SHP77 (cell line): ENCODE results near the gene DENND2A.
A peak's percentile ranks its signal among the peaks of the same experiment; 100 is the strongest.
"Not testable (repeated sequence)": the region's sequence is repeated elsewhere in the genome, so short reads cannot be mapped to it uniquely, and the experiment has no call there.

Source experiments
- DNase-seq, 2 experiments: peaks; one replicate each; lab custom pipeline; 2025; lab: John Stamatoyannopoulos, UW

The DENND2A gene, protein sequence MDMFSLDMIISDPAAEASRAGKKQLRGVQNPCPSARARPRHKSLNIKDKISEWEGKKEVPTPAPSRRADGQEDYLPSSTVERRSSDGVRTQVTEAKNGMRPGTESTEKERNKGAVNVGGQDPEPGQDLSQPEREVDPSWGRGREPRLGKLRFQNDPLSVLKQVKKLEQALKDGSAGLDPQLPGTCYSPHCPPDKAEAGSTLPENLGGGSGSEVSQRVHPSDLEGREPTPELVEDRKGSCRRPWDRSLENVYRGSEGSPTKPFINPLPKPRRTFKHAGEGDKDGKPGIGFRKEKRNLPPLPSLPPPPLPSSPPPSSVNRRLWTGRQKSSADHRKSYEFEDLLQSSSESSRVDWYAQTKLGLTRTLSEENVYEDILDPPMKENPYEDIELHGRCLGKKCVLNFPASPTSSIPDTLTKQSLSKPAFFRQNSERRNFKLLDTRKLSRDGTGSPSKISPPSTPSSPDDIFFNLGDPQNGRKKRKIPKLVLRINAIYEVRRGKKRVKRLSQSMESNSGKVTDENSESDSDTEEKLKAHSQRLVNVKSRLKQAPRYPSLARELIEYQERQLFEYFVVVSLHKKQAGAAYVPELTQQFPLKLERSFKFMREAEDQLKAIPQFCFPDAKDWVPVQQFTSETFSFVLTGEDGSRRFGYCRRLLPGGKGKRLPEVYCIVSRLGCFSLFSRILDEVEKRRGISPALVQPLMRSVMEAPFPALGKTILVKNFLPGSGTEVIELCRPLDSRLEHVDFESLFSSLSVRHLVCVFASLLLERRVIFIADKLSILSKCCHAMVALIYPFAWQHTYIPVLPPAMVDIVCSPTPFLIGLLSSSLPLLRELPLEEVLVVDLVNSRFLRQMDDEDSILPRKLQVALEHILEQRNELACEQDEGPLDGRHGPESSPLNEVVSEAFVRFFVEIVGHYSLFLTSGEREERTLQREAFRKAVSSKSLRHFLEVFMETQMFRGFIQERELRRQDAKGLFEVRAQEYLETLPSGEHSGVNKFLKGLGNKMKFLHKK

DNA sequence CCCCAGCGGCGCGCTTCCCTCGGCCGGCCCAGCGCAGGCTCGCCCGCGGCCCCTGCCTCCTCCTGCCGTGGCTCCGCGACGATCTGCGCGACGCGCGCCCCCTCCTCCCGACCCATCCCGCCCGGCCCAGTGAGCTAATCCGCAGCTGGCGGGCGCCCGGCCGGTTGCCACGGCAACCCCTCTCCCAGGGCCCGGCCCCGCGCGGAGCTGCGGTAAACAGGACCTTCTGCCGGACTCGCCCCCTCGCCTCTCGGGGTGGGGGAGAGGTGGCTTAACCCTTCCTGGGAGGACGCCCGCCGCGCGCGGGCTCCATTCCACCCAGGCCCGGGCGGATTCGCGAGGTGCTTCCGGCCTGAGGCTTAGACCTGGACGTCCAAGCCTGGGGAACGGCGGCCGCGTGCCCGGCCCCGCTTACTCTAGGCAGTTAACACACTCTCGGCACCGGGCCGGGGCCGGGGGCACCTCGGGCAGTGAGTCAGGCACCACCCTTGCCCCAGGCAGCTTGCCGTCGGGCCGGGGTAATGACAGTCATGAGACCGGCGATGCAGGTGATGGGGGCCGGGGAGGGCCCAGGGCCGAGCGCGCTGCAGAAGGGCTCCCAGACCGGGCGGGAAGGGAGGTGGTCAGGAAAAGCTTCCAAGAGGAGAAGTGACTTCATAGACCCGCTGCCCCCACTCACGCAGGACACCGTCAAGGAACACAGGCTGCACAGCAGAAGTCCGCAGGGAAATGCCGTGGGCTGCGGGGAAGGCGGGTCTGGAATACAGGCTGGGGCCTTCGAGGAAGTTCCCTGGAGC, at the start of gene DENND2A:
DENND2A (minus strand) TSS at position 87 of the 797 bp plus-strand sequence. CDS start 38,416 bp downstream, outside the sequence.
- peak; percentile 52 to 75 for DNase-seq

DNA sequence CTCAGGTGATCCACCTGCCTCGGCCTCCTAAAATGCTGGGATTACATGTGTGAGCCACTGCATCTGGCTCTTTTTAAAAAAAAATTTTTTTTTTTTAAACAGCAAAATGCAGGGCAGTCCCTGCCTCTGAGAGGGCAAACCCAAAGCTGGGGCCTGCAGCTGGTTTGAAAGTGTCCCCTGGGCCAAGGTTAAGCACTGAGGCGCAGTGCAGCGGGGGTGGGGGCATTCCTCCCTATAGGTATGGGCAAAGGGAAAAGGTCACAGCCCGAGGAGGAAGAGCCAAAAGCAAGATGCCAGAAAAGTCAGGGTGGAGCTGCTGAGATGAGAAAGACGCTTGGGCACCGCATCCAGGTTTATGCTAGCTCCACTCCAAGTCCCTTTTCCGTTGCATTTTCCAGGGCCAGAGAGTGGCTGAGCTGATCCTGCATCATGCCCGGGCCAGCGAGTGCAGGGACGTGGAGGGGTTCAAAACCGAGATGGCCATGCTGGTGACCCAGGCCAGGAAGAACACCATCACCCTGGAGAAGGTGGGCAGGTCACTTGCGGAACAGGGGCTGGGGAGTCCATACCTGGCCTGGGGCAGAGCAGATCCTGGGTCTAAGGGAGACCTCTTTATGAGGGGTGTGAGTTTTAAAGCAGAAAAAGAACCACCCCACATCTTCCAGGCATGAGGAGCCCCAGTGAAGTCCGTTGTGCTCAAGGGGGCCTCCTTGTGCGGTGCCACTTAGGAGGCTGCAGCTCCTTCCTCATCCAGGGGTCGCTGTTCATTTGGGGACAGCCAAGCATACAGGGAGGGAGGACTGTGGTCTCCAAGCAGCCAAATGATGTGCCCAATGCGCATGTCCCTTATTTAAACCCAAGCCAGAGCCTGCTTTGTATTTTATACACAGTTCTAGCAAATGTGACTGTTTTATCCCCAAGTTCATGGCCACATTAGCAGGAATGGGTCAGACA, 48.9 kb upstream of the DENND2A start:
- DNase-seq = no peak

GRCh38 chr7:140688341-140688740, 47.7 kb upstream of the DENND2A start:
- no peak for DNase-seq

DNA sequence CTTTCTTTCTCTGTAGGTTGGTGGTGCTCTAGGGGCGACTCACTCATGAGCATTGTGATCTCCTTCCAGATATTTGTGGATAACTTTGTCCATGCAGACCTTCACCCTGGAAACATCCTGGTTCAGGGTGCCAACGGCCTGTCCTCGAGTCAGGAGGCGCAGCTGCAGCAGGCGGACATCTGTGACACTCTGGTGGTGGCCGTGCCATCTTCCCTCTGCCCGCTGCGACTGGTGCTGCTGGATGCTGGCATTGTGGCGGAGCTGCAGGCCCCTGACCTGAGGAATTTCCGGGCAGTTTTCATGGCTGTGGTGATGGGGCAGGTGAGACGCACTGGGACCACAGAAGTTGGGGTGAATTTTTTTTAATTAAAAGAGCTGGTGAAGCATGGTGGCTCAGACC, 46.3 kb upstream of the DENND2A start:
- DNase-seq = no peak

GRCh38 chr7:140685407-140686087, 44.9 kb upstream of the DENND2A start:
- no peak for DNase-seq

DNA sequence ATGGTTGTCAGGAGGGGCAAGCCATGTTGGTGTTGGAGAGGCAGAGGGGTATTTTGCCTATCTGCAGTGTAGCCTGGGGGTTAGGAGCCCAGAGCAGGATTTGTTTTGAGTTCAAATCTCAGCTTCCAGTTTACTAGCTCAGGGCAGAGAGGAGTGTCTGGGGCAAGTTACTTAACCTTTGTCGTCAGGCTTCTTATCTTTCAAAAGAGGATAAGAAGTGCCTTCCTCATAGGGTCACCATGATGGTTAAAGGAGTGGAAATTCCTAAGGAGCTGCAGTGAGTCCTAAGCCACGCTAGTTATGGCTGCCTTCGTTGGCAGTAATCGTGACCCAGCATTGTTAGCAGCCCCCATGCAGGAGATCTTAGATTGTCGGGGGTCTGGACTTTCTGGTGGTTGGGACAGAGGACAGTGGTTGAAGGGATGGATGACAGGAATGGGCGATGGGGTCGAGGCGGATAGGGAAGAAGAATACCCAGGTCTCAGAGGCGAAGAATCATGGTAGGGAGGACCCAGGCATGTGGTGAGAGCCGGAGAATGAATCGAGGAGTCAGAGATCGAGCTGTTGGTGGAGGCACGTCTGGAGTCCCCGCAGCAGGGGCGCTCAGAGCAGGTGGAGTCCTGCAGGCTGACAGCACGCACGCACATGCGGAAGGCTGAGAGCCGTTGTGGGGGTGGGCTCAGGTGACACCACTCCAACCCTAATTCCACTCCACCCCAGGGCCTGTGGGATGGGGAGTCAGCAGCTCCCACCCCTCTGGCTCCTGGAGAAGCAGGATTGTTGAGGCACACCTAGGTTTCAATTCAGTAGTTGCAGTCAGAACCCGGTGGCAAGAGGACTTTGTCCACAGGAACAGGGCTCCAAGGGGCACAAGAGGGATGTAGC, 43.7 kb upstream of the DENND2A start:
- no peak for DNase-seq

DNA sequence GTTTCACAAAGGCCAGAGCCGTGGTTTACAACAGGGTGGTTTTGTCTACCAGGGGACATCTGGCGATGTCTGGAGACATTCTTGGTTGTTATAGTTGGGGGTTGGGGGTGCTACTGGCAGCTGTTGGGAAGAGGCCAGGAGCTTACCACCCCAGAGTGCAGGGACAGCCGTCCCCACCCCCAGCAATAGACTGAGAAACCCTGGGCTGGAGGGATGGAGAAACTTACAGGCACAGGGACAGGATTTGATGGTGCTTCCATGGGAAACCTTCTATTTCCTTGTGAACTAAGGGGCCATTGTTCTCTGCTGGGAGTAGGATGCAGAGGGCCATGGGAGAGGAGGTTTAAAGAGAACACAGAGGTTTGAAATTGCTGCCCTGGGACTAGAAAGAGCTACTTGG, 43.0 kb upstream of the DENND2A start:
- no peak for DNase-seq

- no peak for DNase-seq
These were observed 41.2 kb upstream of the DENND2A start for GRCh38 chr7:140681766-140682165.

DNA sequence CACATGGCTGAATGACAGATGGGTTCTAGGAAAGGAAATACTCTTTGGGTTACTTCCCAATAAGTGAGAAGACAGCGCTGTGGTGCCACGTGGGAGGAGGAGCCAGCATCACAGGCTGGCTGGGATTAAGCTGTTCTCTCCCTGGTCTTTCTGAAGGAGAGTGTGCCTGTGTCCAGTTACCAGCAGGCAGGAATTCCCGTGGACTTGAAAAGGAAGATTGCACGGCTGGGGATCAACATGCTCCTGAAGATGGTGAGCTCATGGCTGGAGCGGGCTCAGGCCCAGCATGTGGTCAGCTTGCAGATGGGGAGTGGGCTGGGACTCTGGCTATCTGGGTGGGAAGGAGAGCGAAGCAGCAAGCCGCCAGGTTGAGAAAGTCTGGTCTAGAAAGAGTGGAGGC, 40.3 kb upstream of the DENND2A start:
- no peak for DNase-seq

- DNase-seq = no peak
These were observed 38.6 kb upstream of the DENND2A start for GRCh38 chr7:140679186-140679585.

- DNase-seq = no peak
These were observed 38.2 kb upstream of the DENND2A start for GRCh38 chr7:140678816-140679130.

GRCh38 chr7:140678081-140678815, 37.6 kb upstream of the DENND2A start:
- DNase-seq = no peak

DNA sequence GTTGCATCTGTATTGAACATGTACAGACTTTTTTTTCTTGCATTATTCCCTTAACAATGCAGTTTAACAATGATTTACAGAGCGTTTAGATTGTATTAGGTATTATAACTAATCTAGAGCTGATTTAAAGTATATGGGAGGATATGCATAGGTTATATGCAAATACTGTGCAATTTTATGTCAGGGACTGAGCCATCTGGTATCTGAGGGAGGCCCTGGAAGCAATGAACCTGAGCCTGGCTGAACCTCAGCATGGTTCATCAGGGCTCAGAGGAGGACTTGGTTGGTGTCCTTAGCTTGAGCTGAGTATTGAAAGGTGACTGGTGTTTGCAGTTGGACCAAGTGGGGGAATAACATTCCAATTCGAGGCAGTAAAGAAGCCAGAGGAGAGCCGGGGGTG, 36.9 kb upstream of the DENND2A start:
- DNase-seq = no peak

GRCh38 chr7:140676956-140677355, 36.3 kb upstream of the DENND2A start:
- DNase-seq = not testable (repeated sequence)

DNA sequence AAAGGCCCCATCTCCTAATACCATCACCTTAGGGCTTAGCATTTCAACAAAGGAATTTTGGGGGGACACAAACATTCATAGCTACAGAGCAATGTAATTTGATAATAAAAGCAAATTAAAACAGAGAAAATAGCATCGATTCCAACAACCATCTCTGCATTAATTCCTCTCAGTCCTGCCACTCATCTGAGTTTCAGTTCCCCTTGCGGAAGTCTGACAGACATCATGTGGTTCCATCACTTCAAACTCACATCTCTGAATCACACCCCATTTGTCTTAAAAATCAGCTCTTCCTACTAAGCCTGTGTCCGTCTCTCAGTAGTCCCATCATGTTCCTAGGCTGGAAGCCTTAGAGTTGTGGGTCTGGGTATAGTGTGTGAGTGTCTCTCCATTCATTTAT, 35.7 kb upstream of the DENND2A start:
- no peak for DNase-seq

GRCh38 chr7:140675726-140676125, 35.1 kb upstream of the DENND2A start:
- DNase-seq = no peak

GRCh38 chr7:140674899-140675701, 34.5 kb upstream of the DENND2A start:
- no peak for DNase-seq

DNA sequence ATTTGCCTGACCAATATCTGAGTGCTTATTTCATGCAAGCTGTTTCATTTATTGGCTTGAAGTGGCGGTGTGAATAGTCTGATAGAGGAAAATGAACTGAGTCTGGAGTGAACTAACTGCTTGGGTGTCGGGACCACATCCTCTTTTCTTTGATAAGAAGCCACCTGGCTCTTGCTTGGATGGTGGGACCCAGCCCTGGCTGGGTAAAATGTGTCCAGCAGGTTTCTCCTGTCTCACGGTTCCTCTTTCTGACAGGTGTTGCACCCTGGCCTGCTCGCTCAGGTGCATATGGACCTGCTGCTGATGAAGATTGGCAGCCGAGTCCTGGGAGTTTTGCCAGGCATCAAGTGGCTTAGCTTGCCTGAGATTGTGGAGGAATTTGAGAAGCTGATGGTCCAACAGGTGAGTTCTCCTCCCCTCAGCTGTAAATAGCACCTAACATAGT, 33.8 kb upstream of the DENND2A start:
- no peak for DNase-seq
